Vagina (tissue), 2 donors: ENCODE results near the gene LRRC9.

Experiments used
- POLR2A ChIP-seq, 2 donors: fragments of 450-650 bp; IDR thresholded peaks; one replicate each; pipeline ENCODE4 v1.6.1; 2017; ENCODE audit warnings: antibody characterized with exemption in 2 of 2, mild to moderate bottlenecking in 2 of 2, moderate library complexity in 2 of 2
- POLR2AphosphoS5 ChIP-seq, 2 donors: sonication (generic); formaldehyde crosslinking; IDR thresholded peaks; one replicate each; pipeline ENCODE4 v1.9.0; 2017; ENCODE audit warnings: antibody characterized with exemption in 2 of 2, mild to moderate bottlenecking in 2 of 2, low read depth in 1 of 2; ENCODE audit not compliant: insufficient read depth in 1 of 2
- TF ChIP-seq, protein P1 (sequence below), 3 experiments: fragments of 450-650 bp in 2 of 3; fragments of 200-600 bp in 1 of 3; sonication (generic) in 1 of 3; IDR thresholded peaks; one replicate each; pipeline ENCODE4 v1.5.1; 2017 to 2019; ENCODE audit warnings: antibody characterized with exemption in 3 of 3, mild to moderate bottlenecking in 2 of 3, moderate library complexity in 2 of 3

DNA sequence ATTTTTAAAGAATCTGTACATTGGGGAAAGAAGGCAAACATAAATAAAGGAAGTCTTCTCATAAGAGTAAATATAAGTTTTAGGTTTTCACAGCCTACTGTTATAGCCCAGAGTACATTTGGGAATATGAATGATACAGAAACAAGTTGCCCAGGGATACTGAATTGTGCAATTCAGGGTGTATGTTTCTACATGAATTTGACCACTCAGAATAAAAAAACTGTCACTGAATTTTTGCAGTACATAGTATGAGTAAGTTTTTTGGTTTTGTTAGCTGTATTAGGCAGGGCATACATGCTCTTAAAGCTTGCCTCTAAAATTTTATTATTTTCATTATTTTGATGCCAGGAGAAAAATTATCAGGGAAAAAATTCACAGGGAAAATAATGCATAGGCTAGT, 165.1 kb downstream of the LRRC9 start:
- TF ChIP-seq POLR2A (IDR thresholded peaks at IDR 0.05) (no peak), POLR2AphosphoS5 (IDR thresholded peaks at IDR 0.05; ENCODE audit: insufficient read depth in 1 of 2, low read depth in 1 of 2) (no peak)
- TF ChIP-seq, protein P1, sequence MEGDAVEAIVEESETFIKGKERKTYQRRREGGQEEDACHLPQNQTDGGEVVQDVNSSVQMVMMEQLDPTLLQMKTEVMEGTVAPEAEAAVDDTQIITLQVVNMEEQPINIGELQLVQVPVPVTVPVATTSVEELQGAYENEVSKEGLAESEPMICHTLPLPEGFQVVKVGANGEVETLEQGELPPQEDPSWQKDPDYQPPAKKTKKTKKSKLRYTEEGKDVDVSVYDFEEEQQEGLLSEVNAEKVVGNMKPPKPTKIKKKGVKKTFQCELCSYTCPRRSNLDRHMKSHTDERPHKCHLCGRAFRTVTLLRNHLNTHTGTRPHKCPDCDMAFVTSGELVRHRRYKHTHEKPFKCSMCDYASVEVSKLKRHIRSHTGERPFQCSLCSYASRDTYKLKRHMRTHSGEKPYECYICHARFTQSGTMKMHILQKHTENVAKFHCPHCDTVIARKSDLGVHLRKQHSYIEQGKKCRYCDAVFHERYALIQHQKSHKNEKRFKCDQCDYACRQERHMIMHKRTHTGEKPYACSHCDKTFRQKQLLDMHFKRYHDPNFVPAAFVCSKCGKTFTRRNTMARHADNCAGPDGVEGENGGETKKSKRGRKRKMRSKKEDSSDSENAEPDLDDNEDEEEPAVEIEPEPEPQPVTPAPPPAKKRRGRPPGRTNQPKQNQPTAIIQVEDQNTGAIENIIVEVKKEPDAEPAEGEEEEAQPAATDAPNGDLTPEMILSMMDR (IDR thresholded peaks at IDR 0.05): no peak
